Measurements from ENCODE around the gene HDLBP. TPM values are rescaled to one million over a fixed set of nuclear protein-coding genes. Genes with fewer than 3 reads are reported as not detected.
A peak's percentile ranks its signal among the peaks of the same experiment; 100 is the strongest.
"Not testable (repeated sequence)": the region's sequence is repeated elsewhere in the genome, so short reads cannot be mapped to it uniquely, and the experiment has no call there.

HDLBP gene
- total RNA-seq, 1 donor from 2014 or later = 373 TPM

GRCh38 chr2:241289053-241289452, 26.4 kb downstream of the HDLBP start:
- intact Hi-C loops (cut with DNase I) = no loop called here
- peak; percentile 45 for ATAC-seq (ENCODE audit: poor library complexity)
- no peak for DNase-seq

DNA sequence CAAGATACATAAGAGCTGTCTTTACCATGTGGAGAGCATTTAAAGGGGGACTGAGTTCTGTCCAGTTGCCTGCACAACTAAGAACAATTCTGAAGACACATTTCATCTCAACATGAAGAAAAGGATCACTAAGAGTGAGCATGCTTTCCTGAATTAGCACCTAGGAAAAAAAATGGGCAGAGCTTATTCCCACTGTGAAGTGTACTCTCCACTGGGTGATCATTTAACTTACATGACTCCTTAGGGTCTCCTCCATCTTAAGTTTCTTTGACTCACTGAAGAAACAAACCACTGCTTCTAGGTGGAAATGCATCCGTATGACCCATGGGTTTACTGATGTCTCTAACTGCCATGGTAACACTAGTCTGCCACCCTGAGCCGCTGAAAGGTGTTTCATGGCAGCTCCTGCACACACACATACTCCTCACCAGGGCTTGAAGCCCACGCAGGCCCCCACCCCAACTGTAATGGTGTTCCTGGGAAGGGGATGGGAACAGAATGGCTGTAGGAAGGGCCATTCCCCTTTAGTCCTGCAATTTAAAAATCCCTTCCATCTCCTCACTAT, 27.1 kb downstream of the HDLBP start:
- no peak for ATAC-seq (ENCODE audit: poor library complexity)
- intact Hi-C loops (cut with DNase I) = no loop called here
- DNase-seq = no peak

DNA sequence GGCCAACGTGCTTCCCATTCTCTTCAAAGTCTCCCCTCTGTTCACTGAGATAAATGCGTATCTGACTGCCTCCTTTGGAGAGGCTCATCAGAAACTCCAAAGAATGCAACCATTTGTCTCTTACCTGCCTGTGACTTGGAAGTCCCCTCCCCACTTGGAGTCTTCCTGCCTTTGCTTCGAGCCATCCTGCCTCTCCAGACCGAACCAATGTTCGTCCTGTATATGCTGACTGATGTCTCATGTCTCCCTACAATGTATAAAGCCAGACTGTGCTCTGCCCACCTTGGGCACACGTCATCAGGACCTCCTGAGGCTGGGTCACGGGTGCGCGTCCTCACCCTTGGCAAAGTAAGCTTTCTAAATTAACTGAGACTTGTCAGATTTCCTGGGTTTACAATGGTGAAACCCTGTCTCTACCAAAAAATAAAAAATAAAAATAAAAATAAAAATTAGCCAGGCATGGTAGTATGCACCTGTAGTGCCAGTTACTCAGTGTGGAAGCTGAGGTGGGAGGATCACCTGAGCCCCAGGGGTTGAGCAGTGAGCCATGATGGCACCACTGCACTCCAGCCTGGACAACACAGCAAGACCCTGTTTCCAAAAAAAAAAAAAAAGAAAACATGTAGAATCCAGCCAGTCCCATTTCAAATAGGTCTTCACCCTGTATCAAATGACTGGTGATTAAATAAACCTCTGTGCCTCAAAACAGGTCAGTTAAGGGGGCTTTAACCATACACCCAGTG, 29.0 kb downstream of the HDLBP start:
- DNase-seq = no peak
- no peak for ATAC-seq (ENCODE audit: poor library complexity)
- intact Hi-C loops (cut with DNase I) = no loop called here

DNA sequence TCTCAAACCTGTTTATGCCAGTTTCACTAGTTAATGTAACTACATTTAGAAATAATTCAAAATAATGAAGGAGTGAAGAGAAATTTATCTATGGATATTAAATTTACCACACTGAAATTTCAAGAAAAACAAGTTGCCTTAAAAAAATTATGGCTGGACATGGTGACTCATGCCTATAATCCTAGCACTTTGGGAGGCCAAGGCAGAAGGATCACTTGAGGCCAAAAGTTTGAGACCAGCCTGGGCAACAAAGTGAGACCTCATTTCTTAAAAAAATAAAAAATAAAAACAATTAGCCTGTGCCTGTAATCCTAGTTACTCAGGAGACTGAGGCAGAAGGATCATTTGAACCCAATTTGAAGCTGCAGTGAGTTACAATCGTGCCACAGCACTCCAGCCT, 29.9 kb downstream of the HDLBP start:
- no peak for DNase-seq
- intact Hi-C loops (cut with DNase I) = no loop called here
- no peak for ATAC-seq (ENCODE audit: poor library complexity)

DNA sequence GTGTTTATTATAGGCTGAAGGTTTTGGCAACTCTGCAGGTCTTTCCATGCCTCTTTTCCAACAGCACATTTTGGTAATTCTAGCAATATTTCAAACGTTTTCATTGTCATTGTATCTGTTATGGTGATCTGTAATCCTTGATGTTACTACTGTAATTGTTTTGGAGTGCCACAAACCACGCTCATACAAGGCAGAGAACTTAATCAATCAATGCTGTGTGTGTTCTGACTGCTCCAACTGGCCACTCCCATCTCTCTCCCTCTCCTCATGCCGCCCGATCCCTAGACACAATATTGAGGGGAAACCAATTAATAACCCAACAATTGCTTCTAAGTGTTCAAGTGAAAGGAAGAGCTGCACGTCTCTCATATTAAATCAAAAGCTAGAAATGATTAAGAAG, 32.9 kb downstream of the HDLBP start:
- intact Hi-C loops (cut with DNase I) = no loop called here
- ATAC-seq (ENCODE audit: poor library complexity) (no peak), DNase-seq (no peak)

- DNase-seq = no peak
- intact Hi-C loops (cut with DNase I) = no loop called here
- ATAC-seq (ENCODE audit: poor library complexity) = no peak
These were observed 35.2 kb downstream of the HDLBP start for GRCh38 chr2:241280291-241280690.

DNA sequence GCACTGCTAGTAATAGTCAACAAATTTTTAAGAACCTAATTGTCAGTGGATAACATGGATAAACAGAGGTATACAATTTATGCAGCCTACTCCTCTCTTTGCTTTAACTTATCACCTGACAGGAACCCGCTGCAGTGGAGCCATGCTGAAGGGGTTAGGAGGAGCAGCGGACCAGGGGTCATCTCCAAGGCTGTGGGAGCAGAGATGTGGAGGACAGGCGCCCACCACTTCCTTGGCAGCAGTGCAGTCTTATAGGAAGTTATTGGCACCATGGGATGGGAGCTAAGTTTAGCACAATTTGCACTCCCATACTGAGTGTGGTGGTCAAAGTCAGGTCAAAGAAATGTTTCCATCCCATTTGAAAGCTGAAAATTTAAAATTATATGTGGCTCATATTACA, 35.6 kb downstream of the HDLBP start:
- intact Hi-C loops (cut with DNase I) = no loop called here
- ATAC-seq (ENCODE audit: poor library complexity) (peak; percentile 52), DNase-seq (no peak)

- intact Hi-C loops (cut with DNase I) = no loop called here
- DNase-seq (no peak), ATAC-seq (ENCODE audit: poor library complexity) (peak; percentile 66)
These were observed 36.1 kb downstream of the HDLBP start for GRCh38 chr2:241279413-241279812.

DNA sequence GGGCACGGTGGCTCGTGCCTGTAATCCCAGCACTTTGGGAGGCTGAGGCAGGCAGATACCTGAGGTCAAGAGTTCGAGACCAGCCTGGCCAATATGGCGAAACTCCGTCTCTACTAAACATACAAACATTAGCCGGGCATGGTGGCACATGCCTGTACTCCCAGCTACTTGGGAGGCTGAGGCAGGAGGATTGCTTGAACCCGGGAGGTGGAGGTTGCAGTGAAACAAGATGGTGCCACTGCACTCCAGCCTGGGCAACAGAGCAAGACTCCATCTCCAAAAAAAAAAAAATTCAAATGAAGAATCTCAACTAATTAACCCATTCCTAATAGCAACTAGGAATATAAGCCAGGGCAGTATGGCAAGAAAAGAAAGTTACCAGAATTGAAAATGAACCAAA, 37.2 kb downstream of the HDLBP start:
- intact Hi-C loops (cut with DNase I); ATAC-seq (ENCODE audit: poor library complexity); DNase-seq: not testable (repeated sequence)

DNA sequence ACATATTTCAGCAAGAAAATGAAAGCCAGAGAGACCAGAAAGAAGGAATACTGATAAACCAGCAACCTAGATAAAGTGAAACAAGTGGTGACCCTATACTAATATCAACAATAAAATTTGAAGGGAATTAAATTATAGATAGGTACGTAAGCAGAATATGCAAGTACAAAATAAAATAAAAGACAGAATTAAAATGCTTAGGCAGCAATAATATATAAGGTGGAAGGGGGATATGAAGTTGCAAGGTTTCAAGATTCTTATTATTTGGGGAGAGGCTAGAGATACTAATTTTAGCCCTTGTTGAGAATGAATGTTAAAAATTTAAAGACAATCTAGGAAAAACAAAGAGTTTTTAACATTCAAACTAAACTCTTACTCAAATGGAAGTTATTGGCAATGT, 39.6 kb downstream of the HDLBP start:
- intact Hi-C loops (cut with DNase I) = no loop called here
- DNase-seq (no peak), ATAC-seq (ENCODE audit: poor library complexity) (no peak)

DNA sequence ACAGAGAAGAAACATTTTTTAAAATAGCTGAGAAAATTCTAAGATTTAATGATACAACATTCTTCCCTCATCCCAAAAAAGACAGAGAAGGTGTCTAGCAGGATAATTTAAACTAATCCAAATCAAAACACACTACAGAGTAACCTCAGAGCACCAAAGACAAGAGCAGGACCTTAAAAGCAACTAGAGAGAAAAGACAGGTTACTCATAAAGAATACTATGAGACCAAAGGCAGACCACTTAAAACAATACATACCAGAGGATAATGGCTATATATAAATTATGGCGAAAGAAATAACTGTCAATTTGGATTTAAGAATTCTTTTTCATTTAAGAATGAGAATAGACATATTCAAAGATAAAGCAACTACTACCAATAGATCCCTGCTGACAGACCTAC, 40.0 kb downstream of the HDLBP start:
- no peak for DNase-seq
- intact Hi-C loops (cut with DNase I) = no loop called here
- no peak for ATAC-seq (ENCODE audit: poor library complexity)

DNA sequence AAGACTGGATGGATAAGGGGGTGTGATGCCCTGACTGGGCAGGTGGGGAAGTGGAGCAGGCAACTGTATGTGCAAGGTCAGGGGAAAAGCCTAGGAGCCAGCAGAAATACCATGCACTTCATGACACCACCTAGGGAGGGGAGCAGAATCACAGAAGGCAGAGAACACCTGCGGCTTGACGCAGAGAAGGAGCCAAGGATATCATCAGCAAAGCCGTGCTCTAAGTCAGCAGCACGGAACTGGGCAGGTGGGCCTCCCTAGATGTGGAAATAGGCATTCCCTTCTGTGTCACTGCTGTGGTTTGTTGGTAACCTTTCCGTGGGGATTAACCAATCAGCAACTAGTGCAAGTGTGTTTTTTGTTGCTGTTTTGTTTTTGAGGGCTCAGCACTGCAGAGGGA, 41.3 kb downstream of the HDLBP start:
- no peak for ATAC-seq (ENCODE audit: poor library complexity)
- intact Hi-C loops (cut with DNase I) = no loop called here
- no peak for DNase-seq

GRCh38 chr2:241273210-241274020, 42.1 kb downstream of the HDLBP start:
- no peak for ATAC-seq (ENCODE audit: poor library complexity)
- DNase-seq = no peak
- intact Hi-C loops (cut with DNase I) = no loop called here

DNA sequence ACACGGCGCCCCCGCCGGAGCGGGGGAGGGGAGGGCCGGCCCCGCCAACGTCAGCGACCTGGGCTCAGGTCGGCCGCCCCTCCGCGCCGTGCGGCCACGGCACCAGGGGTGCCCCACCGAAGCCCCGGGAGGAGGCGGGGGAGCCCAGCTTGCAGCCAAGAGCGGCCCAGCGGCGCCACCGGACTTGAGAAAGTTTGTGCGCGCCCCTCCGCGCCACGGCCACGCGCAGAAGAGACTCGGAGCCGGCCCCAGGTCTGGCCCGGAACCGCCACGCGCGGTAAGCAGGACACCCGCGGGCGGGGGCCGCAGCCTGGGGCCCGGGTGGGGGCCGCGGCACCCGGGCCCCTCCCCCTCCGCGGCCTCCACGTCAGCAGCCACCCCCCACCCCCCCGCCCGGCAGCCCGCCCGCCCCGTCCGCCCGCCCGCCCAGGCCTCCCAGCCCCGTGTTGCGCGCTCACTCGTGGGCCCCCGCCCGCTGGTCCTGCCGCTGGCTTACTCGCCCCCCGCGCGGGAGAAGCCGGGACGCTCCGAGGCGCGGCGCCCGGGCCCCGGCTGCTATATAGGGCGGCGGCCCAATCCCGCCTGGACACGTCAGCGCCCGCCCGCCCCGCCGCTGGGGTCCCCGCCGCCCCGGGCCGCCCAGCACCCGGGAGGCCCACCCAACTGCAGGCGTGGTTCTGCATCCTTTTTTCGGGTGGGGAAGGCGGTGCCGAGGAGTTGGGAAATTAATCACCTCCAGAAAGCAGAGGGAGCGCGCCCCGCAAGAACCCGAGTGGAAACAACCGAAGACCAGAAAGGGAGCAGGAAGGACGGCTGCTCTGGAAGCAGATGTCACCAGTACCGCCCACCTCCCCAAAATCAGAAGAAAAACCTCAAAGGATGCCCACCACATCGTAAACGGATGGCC, 42.9 kb downstream of the HDLBP start:
- intact Hi-C loops (cut with DNase I) = no loop called here

DNA sequence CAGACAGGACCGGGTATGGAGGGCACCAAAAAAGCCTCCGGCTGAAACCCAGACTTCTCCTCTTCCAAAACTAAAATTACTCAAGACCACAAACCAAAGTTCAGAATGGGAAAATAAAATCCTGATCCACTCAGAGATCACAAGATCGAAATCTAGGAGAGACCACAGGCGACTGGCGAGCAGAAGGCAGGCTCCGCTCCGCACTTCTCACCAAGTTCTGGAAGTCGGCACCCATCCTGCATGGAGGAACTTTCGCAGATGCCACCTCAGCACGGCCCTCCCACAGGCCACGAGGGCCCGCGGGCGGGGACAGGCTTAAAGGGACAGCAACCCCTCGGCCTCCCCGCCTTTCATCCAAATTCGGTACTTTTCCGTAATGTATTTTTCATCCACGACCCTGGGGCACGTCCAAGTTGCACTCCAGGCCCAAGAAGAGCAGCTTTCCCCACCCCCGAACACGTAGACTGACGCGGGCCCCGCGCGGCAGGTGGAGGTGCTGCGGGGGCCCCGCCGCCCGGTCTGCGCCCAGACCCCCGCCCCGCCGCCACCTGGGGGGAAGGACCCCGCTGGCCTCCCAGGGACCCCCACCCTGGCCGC, 43.7 kb downstream of the HDLBP start:
- DNase-seq (peak; percentile 91), ATAC-seq (ENCODE audit: poor library complexity) (peak; percentile 92)
- intact Hi-C loops (cut with DNase I) = no loop called here

More for the DNA sequence above, 42.9 kb downstream of the HDLBP start:
- DNase-seq = peak; percentile 84
- ATAC-seq (ENCODE audit: poor library complexity) = peak; percentile 88

- ATAC-seq (ENCODE audit: poor library complexity) (no peak), DNase-seq (no peak)
- intact Hi-C loops (cut with DNase I) = no loop called here
These were observed 44.9 kb downstream of the HDLBP start for GRCh38 chr2:241270531-241270930.

- intact Hi-C loops (cut with DNase I) = loop anchor here (2.0 kb wide), 1 partner anchor 51 kb away; no protein-coding TSS in a partner anchor
- no peak for ATAC-seq (ENCODE audit: poor library complexity)
- no peak for DNase-seq
These were observed 45.6 kb downstream of the HDLBP start for GRCh38 chr2:241269707-241270520.
